LoVo (cell line): ENCODE measurements around the gene OR10A4.
"Not testable (repeated sequence)": the region's sequence is repeated elsewhere in the genome, so short reads cannot be mapped to it uniquely, and the experiment has no call there.

ENCODE experiments used
- DNase-seq: peaks from one replicate; pipeline ENCODE4 v3.0.0-alpha.2; 2016; ENCODE audit warnings: low spot score

The OR10A4 gene

GRCh38 chr11:6898911-6899310 is 22.5 kb downstream of the OR10A4 start:
- DNase-seq = no peak

- DNase-seq = no peak
These were observed 24.0 kb downstream of the OR10A4 start for GRCh38 chr11:6900327-6900999.

- DNase-seq = not testable (repeated sequence)
These were observed 28.4 kb downstream of the OR10A4 start for GRCh38 chr11:6904804-6905203.

GRCh38 chr11:6911378-6911777 is 35.0 kb downstream of the OR10A4 start:
- no peak for DNase-seq

- DNase-seq = no peak
These were observed 35.5 kb downstream of the OR10A4 start for GRCh38 chr11:6911948-6912347.

GRCh38 chr11:6919698-6920097 is 43.3 kb downstream of the OR10A4 start:
- no peak for DNase-seq

- DNase-seq = no peak
These were observed 44.3 kb downstream of the OR10A4 start, which contains the start of gene OR2D3 for GRCh38 chr11:6920702-6921101. Gene OR2D3 (plus strand): TSS chr11:6921002. CDS start chr11:6921002, 0 bp downstream.

GRCh38 chr11:6925007-6925577 is 48.7 kb downstream of the OR10A4 start:
- DNase-seq = no peak

GRCh38 chr11:6925636-6926207 is 49.3 kb downstream of the OR10A4 start:
- DNase-seq = peak; percentile 9

GRCh38 chr11:6926208-6927029 is 50.0 kb downstream of the OR10A4 start, which contains the start of gene ZNF215:
Gene ZNF215 (plus strand): TSS chr11:6926426. CDS start chr11:6932273, 5,847 bp downstream.
- peak; percentile 87 for DNase-seq

GRCh38 chr11:6927030-6927617 is 50.7 kb downstream of the OR10A4 start:
- DNase-seq = peak; percentile 1
